H1 (cell line): ENCODE data around the gene UBE2V1. TPM values are rescaled to one million over a fixed set of nuclear protein-coding genes. Genes with fewer than 3 reads are reported as not detected.

Experiments
- CTCF ChIA-PET: fragments of 300-600 bp; sonication (Branson Sonifier 250); formaldehyde crosslinking; loops from one replicate; lab custom pipeline; 2021; ENCODE audit not compliant: partially characterized antibody; lab: Charles Lee
- POLR2A ChIA-PET: fragments of 300-600 bp; sonication (Branson Sonifier 250); formaldehyde crosslinking; loops from one replicate; lab custom pipeline; 2021; ENCODE audit warnings: inconsistent platforms; ENCODE audit not compliant: partially characterized antibody; lab: Charles Lee
- DNase-seq, 2 experiments: peaks; one replicate each; pipeline versions ENCODE4 v3.0.0 to v3.0.0-alpha.2; 2010 to 2022; ENCODE audit warnings: low spot score in 2 of 2, low read depth in 1 of 2, mixed read lengths in 1 of 2
- FAIRE-seq: peaks from 2 replicates; lab custom pipeline; 2011; peaks lifted over from hg19 to GRCh38; lab: Jason Lieb, UNC
- H2AFZ ChIP-seq: 2 replicates; pipeline ENCODE4 v1.8.1; 2012; ENCODE audit warnings: low read length, inconsistent platforms
- H2AK5ac ChIP-seq: 2 replicates; pipeline ENCODE4 v1.6.1; 2013; ENCODE audit warnings: low read depth, low read length
- H2BK120ac ChIP-seq: replicated peaks from 2 replicates; pipeline ENCODE3; 2013; ENCODE audit warnings: low read depth, low read length, inconsistent platforms
- H2BK12ac ChIP-seq: 2 replicates; pipeline ENCODE4 v1.6.1; 2013; ENCODE audit warnings: low read depth, low read length
- H2BK15ac ChIP-seq: 2 replicates; pipeline ENCODE4 v1.6.1; 2013; ENCODE audit warnings: low read length
- H2BK20ac ChIP-seq: 2 replicates; pipeline ENCODE4 v1.6.1; 2013; ENCODE audit warnings: low read length
- H2BK5ac ChIP-seq: 2 replicates; pipeline ENCODE4 v1.6.1; 2013; ENCODE audit warnings: low read depth, low read length
- H3K14ac ChIP-seq: 2 replicates; pipeline ENCODE4 v1.6.1; 2013; ENCODE audit warnings: inconsistent platforms; ENCODE audit not compliant: insufficient read length
- H3K18ac ChIP-seq: 2 replicates; pipeline ENCODE4 v1.6.1; 2013; ENCODE audit warnings: low read length; ENCODE audit errors: extremely low read depth
- H3K23ac ChIP-seq: 2 replicates; pipeline ENCODE4 v1.6.1; 2013; ENCODE audit warnings: inconsistent platforms; ENCODE audit not compliant: insufficient read length
- H3K23me2 ChIP-seq: 2 replicates; pipeline ENCODE4 v1.6.1; 2013; ENCODE audit warnings: low read depth, low read length
- H3K27ac ChIP-seq: 2 replicates; pipeline ENCODE4 v1.6.1; 2011; ENCODE audit warnings: low read depth, low read length, inconsistent platforms
- H3K27me3 ChIP-seq, 4 experiments: replicated peaks in 1 of 4; 1 replicate in 1 of 4; 2 replicates in 3 of 4; pipeline versions ENCODE4 v1.6.1 to v1.8.1; 2011 to 2013; ENCODE audit warnings: low read length in 3 of 4, mild to moderate bottlenecking in 3 of 4, inconsistent platforms in 2 of 4, mixed read lengths in 2 of 4, moderate library complexity in 1 of 4; ENCODE audit not compliant: control insufficient read depth in 3 of 4, insufficient read depth in 3 of 4; ENCODE audit errors: extremely low read depth in 1 of 4
- H3K36me3 ChIP-seq, 4 experiments: 2 replicates each; pipeline versions ENCODE4 v1.6.1 to v1.8.1; 2011 to 2013; ENCODE audit warnings: mild to moderate bottlenecking in 4 of 4, low read length in 3 of 4, moderate library complexity in 2 of 4, control low read depth in 1 of 4, inconsistent platforms in 1 of 4; ENCODE audit not compliant: insufficient read depth in 4 of 4, control insufficient read depth in 2 of 4
- H3K4ac ChIP-seq: replicated peaks from 2 replicates; pipeline ENCODE3; 2013; ENCODE audit warnings: low read length, low read depth, mixed read lengths, inconsistent platforms; ENCODE audit not compliant: insufficient read length
- H3K4me1 ChIP-seq, 4 experiments: replicated peaks in 1 of 4; 1 replicate in 1 of 4; 2 replicates in 3 of 4; pipeline versions ENCODE4 v1.6.1 to v1.8.1; 2011 to 2013; ENCODE audit warnings: low read length in 3 of 4, inconsistent platforms in 2 of 4, mixed read lengths in 1 of 4; ENCODE audit not compliant: insufficient read depth in 4 of 4, control insufficient read depth in 3 of 4
- H3K4me2 ChIP-seq, 2 experiments: 2 replicates each; pipeline versions ENCODE4 v1.6.1 to v1.8.1; 2011 to 2013; ENCODE audit warnings: low read depth in 2 of 2, low read length in 2 of 2, control low read depth in 1 of 2, inconsistent platforms in 1 of 2, mild to moderate bottlenecking in 1 of 2; ENCODE audit not compliant: insufficient read depth in 1 of 2
- H3K4me3 ChIP-seq, 4 experiments: fragments of 200-600, 300-600 bp in 1 of 4; sonication (generic), shearing (Covaris generic), sonication (Bioruptor Twin) in 1 of 4; 2 replicates each; pipeline versions ENCODE4 v1.5.1 to v1.8.1; 2011 to 2016; ENCODE audit warnings: low read length in 4 of 4, low read depth in 3 of 4, control low read depth in 2 of 4, inconsistent platforms in 2 of 4, mild to moderate bottlenecking in 2 of 4, mixed read lengths in 1 of 4, moderate library complexity in 1 of 4; ENCODE audit not compliant: insufficient read depth in 2 of 4; ENCODE audit errors: extremely low read depth in 1 of 4
- H3K56ac ChIP-seq: replicated peaks from 2 replicates; pipeline ENCODE3; 2013; ENCODE audit warnings: low read depth, mild to moderate bottlenecking, mixed read lengths, low read length, inconsistent platforms; ENCODE audit not compliant: insufficient read length
- H3K79me1 ChIP-seq: 2 replicates; pipeline ENCODE4 v1.6.1; 2013; ENCODE audit warnings: low read depth, low read length, control low read depth
- H3K79me2 ChIP-seq, 2 experiments: 2 replicates each; pipeline versions ENCODE4 v1.6.1 to v1.8.1; 2012 to 2013; ENCODE audit warnings: low read length in 2 of 2, mild to moderate bottlenecking in 2 of 2, inconsistent platforms in 1 of 2; ENCODE audit not compliant: insufficient read depth in 2 of 2, control insufficient read depth in 1 of 2
- H3K9ac ChIP-seq, 4 experiments: replicated peaks in 1 of 4; 1 replicate in 1 of 4; 2 replicates in 3 of 4; pipeline versions ENCODE4 v1.6.1 to v1.8.1; 2011 to 2013; ENCODE audit warnings: low read depth in 3 of 4, low read length in 3 of 4, control low read depth in 2 of 4, mild to moderate bottlenecking in 2 of 4, moderate library complexity in 2 of 4, inconsistent platforms in 1 of 4; ENCODE audit errors: extremely low read depth in 1 of 4
- H3K9me3 ChIP-seq, 2 experiments: 2 replicates each; pipeline versions ENCODE4 v1.6.1 to v1.8.1; 2012 to 2013; ENCODE audit warnings: mild to moderate bottlenecking in 2 of 2, moderate library complexity in 2 of 2, control low read depth in 1 of 2, inconsistent platforms in 1 of 2, low read depth in 1 of 2, low read length in 1 of 2, mixed read lengths in 1 of 2; ENCODE audit not compliant: insufficient read depth in 2 of 2
- H4K20me1 ChIP-seq, 2 experiments: replicated peaks in 1 of 2; 2 replicates each; pipeline versions ENCODE3 to v1.8.1; 2011 to 2013; ENCODE audit warnings: inconsistent platforms in 2 of 2, low read length in 2 of 2, mild to moderate bottlenecking in 1 of 2; ENCODE audit not compliant: insufficient read depth in 2 of 2, control insufficient read depth in 1 of 2
- H4K5ac ChIP-seq: 2 replicates; pipeline ENCODE4 v1.6.1; 2013; ENCODE audit warnings: low read length, low read depth, mixed read lengths, inconsistent platforms; ENCODE audit not compliant: insufficient read length
- H4K8ac ChIP-seq: 2 replicates; pipeline ENCODE4 v1.8.0; 2013; ENCODE audit warnings: mild to moderate bottlenecking, moderate library complexity, low read length, inconsistent platforms; ENCODE audit not compliant: insufficient read depth; ENCODE audit errors: extremely low read depth
- H4K91ac ChIP-seq: replicated peaks from 2 replicates; pipeline ENCODE3; 2013; ENCODE audit warnings: low read length, mixed read lengths, inconsistent platforms; ENCODE audit not compliant: insufficient read length
- ATF3 ChIP-seq: IDR thresholded peaks from 2 replicates; pipeline ENCODE4 v1.6.1; 2011; ENCODE audit warnings: low read depth, mild to moderate bottlenecking, low read length; ENCODE audit not compliant: insufficient read depth
- CEBPB ChIP-seq: IDR thresholded peaks from 2 replicates; pipeline ENCODE4 v1.6.1; 2012; ENCODE audit warnings: low read depth, low read length
- CHD1 ChIP-seq: IDR thresholded peaks from 2 replicates; pipeline ENCODE4 v1.6.1; 2012; ENCODE audit warnings: low read depth, low read length, improper control_type of control experiment
- CTCF ChIP-seq, 3 experiments: IDR thresholded peaks; 1 replicate in 2 of 3; 2 replicates in 1 of 3; pipeline versions ENCODE4 v1.5.1 to v1.6.1; 2011; ENCODE audit warnings: low read length in 3 of 3, mild to moderate bottlenecking in 3 of 3, inconsistent platforms in 2 of 3, low read depth in 1 of 3, moderate library complexity in 1 of 3; ENCODE audit not compliant: insufficient read depth in 1 of 3; ENCODE audit errors: control extremely low read depth in 1 of 3
- JUN ChIP-seq: IDR thresholded peaks from 2 replicates; pipeline ENCODE4 v1.6.1; 2011; ENCODE audit warnings: low read depth, mild to moderate bottlenecking, improper control_type of control experiment, low read length
- MAX ChIP-seq: IDR thresholded peaks from 2 replicates; pipeline ENCODE4 v1.6.1; 2012; ENCODE audit warnings: inconsistent platforms
- RNF2 ChIP-seq: fragments of 200-900, 300-1000 bp; sonication (generic); IDR thresholded peaks from 2 replicates; pipeline ENCODE4 v1.7.1; 2016; ENCODE audit warnings: borderline replicate concordance, low read depth, mild to moderate bottlenecking, antibody characterized with exemption, low read length; ENCODE audit not compliant: poor library complexity, severe bottlenecking; ENCODE audit errors: missing control alignments
- SP1 ChIP-seq: IDR thresholded peaks from 2 replicates; pipeline ENCODE4 v1.6.1; 2011; ENCODE audit warnings: low read depth, low read length
- SP2 ChIP-seq: IDR thresholded peaks from 2 replicates; pipeline ENCODE4 v1.6.1; 2012; ENCODE audit warnings: mild to moderate bottlenecking, low read length, inconsistent platforms
- WGBS, 2 experiments: shearing (Covaris generic) in 1 of 2; methylation state at CpG; one replicate each; pipeline versions ENCODE4 v1.1.6 to v1.1.7; 2013 to 2015; ENCODE audit warnings: low lambda C conversion rate in 2 of 2, mixed read lengths in 2 of 2, inconsistent platforms in 1 of 2, low coverage in 1 of 2, missing lambda C conversion rate in 1 of 2; ENCODE audit not compliant: insufficient replicate concordance in 2 of 2, insufficient coverage in 1 of 2, insufficient read length in 1 of 2; ENCODE audit errors: extremely low coverage in 1 of 2, missing lambda C conversion rate in 1 of 2; 5-methylcytosine and 5-hydroxymethylcytosine counted together
- polyA plus RNA-seq, 7 experiments: library from polyadenylated mRNA; depleted of rRNA in 3 of 7; stranded (reverse) in 5 of 7; unstranded in 2 of 7; fragments of >200 nt in 5 of 7; fragments of 200-250 nt in 2 of 7; gene quantifications; 1 replicate in 5 of 7; 2 replicates in 1 of 7; 4 replicates in 1 of 7; pipeline versions ENCODE4 v1.2.1 to v1.2.3, GENCODE V29; 2011 to 2013; ENCODE audit warnings: missing spikeins in 2 of 7, mixed read lengths in 2 of 7
- total RNA-seq: library from RNA; stranded (reverse); fragmentation: NEBNext Ultra II Directional; extraction: Animal tissue kit (Norgen Biotek cat#: 25700); gene quantifications from 2 replicates; pipeline ENCODE4 v1.2.1, GENCODE V29; 2021

UBE2V1 gene
- total and polyA plus RNA-seq, 2 of the 8 experiments (the other 6 are each of a cell fraction or from before 2014, with no cell fraction given): 141 to 184 TPM

- Histone ChIP-seq H3K4me1 (peaks cover 3 to 8% (median 5%) of the 10 kb centered on the region in 4 experiments; a peak in 6 of 7 replicates), H3K18ac (no peak overlapping the region), H2AK5ac (no peak overlapping the region), H2BK120ac (no peak overlapping the region), H4K8ac (no peak overlapping the region), H4K91ac (no peak overlapping the region), H3K9ac (no peak overlapping the region), H2BK15ac (no peak overlapping the region), H4K20me1 (peaks cover 17 to 28% of the 10 kb centered on the region in 2 experiments), H3K9me3 (no peaks in the 10 kb centered on the region), H3K56ac (no peak overlapping the region), H2BK5ac (no peak overlapping the region), H3K4me2 (no peak overlapping the region), H3K36me3 (peaks cover 0 to 3% (median 0%) of the 10 kb centered on the region in 4 experiments; a peak in 1 of 8 replicates), H3K27me3 (no peaks in the 10 kb centered on the region), H4K5ac (no peak overlapping the region), H3K27ac (0 out of 2 replicates have a peak overlapping the region, but pooled peaks have one; percentile 7), H3K79me2 (peaks cover 55 to 92% of the 10 kb centered on the region in 2 experiments), H3K14ac (no peak overlapping the region), H3K79me1 (peaks cover 16% of the 10 kb centered on the region), H2BK20ac (no peak overlapping the region), H3K23ac (no peak overlapping the region), H2AFZ (no peak overlapping the region), H2BK12ac (no peak overlapping the region), H3K4ac (no peak overlapping the region), H3K4me3 (no peak overlapping the region), H3K23me2 (peaks cover 4% of the 10 kb centered on the region)
- WGBS, 2 experiments: 85% methylated on average over 4 of the region's 4 CpGs; no CpG with 5 or more reads in 1 of the 2 experiments
- CTCF ChIA-PET: interaction anchor here (1.0 to 2.3 kb wide), 5 partner anchors 8 to 129 kb away, joined by 3 to 5 read pairs (median 5); no protein-coding TSS in a partner anchor
- POLR2A ChIA-PET: interaction anchor here (1.4 to 8.7 kb wide), 3 partner anchors 9 to 125 kb away, joined by 4 to 87 read pairs (median 6); partner anchors contain the start of gene SNAI1
- DNase-seq (no peak), FAIRE-seq (no peak)
- TF ChIP-seq MAX: no peak
- no peak for TF ChIP-seq SP2
- TF ChIP-seq SP1: no peak
- TF ChIP-seq CTCF (IDR thresholded peaks at IDR 0.05; ENCODE audit: control extremely low read depth in 1 of 3, insufficient read depth in 1 of 3, low read depth in 1 of 3, low read length in 3 of 3): no peak
- TF ChIP-seq ATF3: no peak
- TF ChIP-seq RNF2: no peak
- no peak for TF ChIP-seq JUN
- TF ChIP-seq CHD1: no peak
- no peak for TF ChIP-seq CEBPB
These were observed 4.3 kb downstream of the UBE2V1 start for GRCh38 chr20:50108556-50109235.
